GM19240 (cell line): ENCODE data around the gene ISG15.
"Not testable (repeated sequence)": the region's sequence is repeated elsewhere in the genome, so short reads cannot be mapped to it uniquely, and the experiment has no call there.

Source experiments
- DNase-seq: peaks from one replicate; pipeline ENCODE4 v3.0.0; 2011; ENCODE audit warnings: low spot score; ENCODE audit not compliant: insufficient read length

The ISG15 gene

GRCh38 chr1:1044455-1045078 lies 31.3 kb downstream of the ISG15 start:
- DNase-seq = no peak

- DNase-seq = no peak
These were observed 31.8 kb downstream of the ISG15 start for GRCh38 chr1:1045129-1045528.

GRCh38 chr1:1046243-1046642 lies 32.9 kb downstream of the ISG15 start:
- DNase-seq = no peak

- DNase-seq = no peak
These were observed 33.5 kb downstream of the ISG15 start for GRCh38 chr1:1046767-1047166.

GRCh38 chr1:1047407-1047806 lies 34.1 kb downstream of the ISG15 start:
- DNase-seq = no peak

- no peak for DNase-seq
These were observed 34.7 kb downstream of the ISG15 start for GRCh38 chr1:1047963-1048362.

GRCh38 chr1:1048765-1049164 lies 35.5 kb downstream of the ISG15 start:
- DNase-seq = no peak

GRCh38 chr1:1049318-1050165 lies 36.2 kb downstream of the ISG15 start:
- no peak for DNase-seq

- no peak for DNase-seq
These were observed 37.3 kb downstream of the ISG15 start for GRCh38 chr1:1050577-1051052.

GRCh38 chr1:1051127-1051810 lies 38.0 kb downstream of the ISG15 start:
- DNase-seq = no peak

GRCh38 chr1:1052003-1052840 lies 38.9 kb downstream of the ISG15 start:
- no peak for DNase-seq

- no peak for DNase-seq
These were observed 39.7 kb downstream of the ISG15 start for GRCh38 chr1:1053022-1053421.

GRCh38 chr1:1053682-1054081 lies 40.4 kb downstream of the ISG15 start:
- DNase-seq = no peak

- no peak for DNase-seq
These were observed 40.9 kb downstream of the ISG15 start for GRCh38 chr1:1054099-1054700.

GRCh38 chr1:1054971-1055370 lies 41.7 kb downstream of the ISG15 start:
- no peak for DNase-seq

GRCh38 chr1:1055841-1056736 lies 42.8 kb downstream of the ISG15 start:
- DNase-seq = no peak

- not testable (repeated sequence) for DNase-seq
These were observed 44.4 kb downstream of the ISG15 start for GRCh38 chr1:1057769-1058087.

- no peak for DNase-seq
These were observed 45.0 kb downstream of the ISG15 start for GRCh38 chr1:1058088-1058905.

GRCh38 chr1:1058921-1059493 lies 45.7 kb downstream of the ISG15 start:
- DNase-seq = no peak
